HepG2 (cell line): ENCODE data around the gene PITRM1.

Experiments used
- CBX2 ChIP-seq, 2 experiments: fragments of 200-600 bp in 1 of 2; sonication (generic); formaldehyde crosslinking in 1 of 2; IDR thresholded peaks; 2 replicates each; pipeline versions ENCODE4 v1.7.0 to v1.8.1; 2018 to 2022; ENCODE audit warnings: low read depth in 2 of 2, low read length in 1 of 2, mild to moderate bottlenecking in 1 of 2, missing genetic modification reagents in 1 of 2
- CTCF ChIP-seq: sonication (generic); formaldehyde crosslinking; IDR thresholded peaks from 2 replicates; pipeline ENCODE4 v1.5.0; 2020; ENCODE audit warnings: mild to moderate bottlenecking, missing genetic modification reagents, moderate library complexity
- NONO ChIP-seq, 2 experiments: fragments of 450-650 bp in 1 of 2; sonication (generic) in 1 of 2; formaldehyde crosslinking in 1 of 2; IDR thresholded peaks in 1 of 2; conservative IDR thresholded peaks in 1 of 2; 2 replicates each; pipeline versions ENCODE4 v1.6.1 to v1.8.0; 2017 to 2022; ENCODE audit warnings: mild to moderate bottlenecking in 1 of 2, missing genetic modification reagents in 1 of 2, moderate library complexity in 1 of 2
- PRPF4 ChIP-seq: fragments of 200-400 bp; formaldehyde crosslinking; IDR thresholded peaks from 2 replicates; pipeline ENCODE4 v1.6.1; 2016; ENCODE audit warnings: low read length, low read depth; ENCODE audit not compliant: poor library complexity, severe bottlenecking
- ZNF703 ChIP-seq: sonication (generic); formaldehyde crosslinking; IDR thresholded peaks from 2 replicates; pipeline ENCODE4 v1.5.1; 2020; ENCODE audit warnings: missing genetic modification reagents, mild to moderate bottlenecking, moderate library complexity, borderline replicate concordance

- TF ChIP-seq NONO (IDR thresholded peaks at IDR 0.05) (no peak), NONO (CRISPR knock-in tag; conservative IDR thresholded peaks at IDR 0.05) (no peak), CTCF (CRISPR knock-in tag) (no peak), CBX2 (IDR thresholded peaks at IDR 0.05; ENCODE audit: low read depth, low read length) (no peak), CBX2 (CRISPR knock-in tag; IDR thresholded peaks at IDR 0.05; ENCODE audit: low read depth) (no peak), ZNF703 (no peak), PRPF4 (no peak)
These were observed 41.4 kb upstream of the PITRM1 start for GRCh38 chr10:3213758-3214515.
